K562 (cell line): ENCODE measurements around the gene FAM83D. TPM values are rescaled to one million over a fixed set of nuclear protein-coding genes. Genes with fewer than 3 reads are reported as not detected.

Experiments used
- ATAC-seq: fragments of 200-7000 bp; cut with Tn5 transposase; 3 replicates; pipeline ENCODE4 v1.9.1; 2020; ENCODE audit warnings: moderate library complexity
- BruUV-seq: library from RNA; stranded (reverse); fragments of 400-500 nt; replicated peaks from 2 replicates; lab custom pipeline; 2021; lab: Mats Ljungman, UMichigan
- CTCF ChIA-PET: fragments of 300-600 bp; formaldehyde crosslinking; extraction: SDS; loops from one replicate; lab custom pipeline; 2021; ENCODE audit warnings: low intra/inter-chr PET ratio; lab: Yijun Ruan, JAX
- POLR2A ChIA-PET: fragments of 300-600, 350-650 bp; sonication (Branson Sonifier 250); formaldehyde crosslinking; extraction: SDS; loops from one replicate; lab custom pipeline; 2021; ENCODE audit warnings: antibody characterized with exemption, inconsistent platforms; lab: Yijun Ruan, JAX
- DNase-seq, 4 experiments: peaks; one replicate each; pipeline versions ENCODE4 v3.0.0 to v3.0.0-alpha.2; 2011 to 2018; ENCODE audit warnings: low spot score in 3 of 4, mixed read lengths in 3 of 4; ENCODE audit errors: extremely low read depth in 1 of 4
- FAIRE-seq: peaks from 2 replicates; lab custom pipeline; 2011; peaks lifted over from hg19 to GRCh38; lab: Jason Lieb, UNC
- H2AFZ ChIP-seq: 2 replicates; pipeline ENCODE4 v1.6.0; 2011; ENCODE audit warnings: low read depth, low read length, control low read depth, inconsistent platforms
- H3K27ac ChIP-seq: fragments of 200-600 bp; 3 replicates; pipeline ENCODE4 v1.8.0; 2011; ENCODE audit warnings: low read depth, mild to moderate bottlenecking, control low read depth, inconsistent platforms, low read length, moderate library complexity, mixed read lengths; ENCODE audit errors: extremely low read depth
- H3K27me3 ChIP-seq, 2 experiments: fragments of 300-600 bp in 1 of 2; 2 replicates in 1 of 2; 3 replicates in 1 of 2; pipeline versions ENCODE4 v1.6.0 to v1.8.0; 2011; ENCODE audit warnings: inconsistent platforms in 2 of 2, low read length in 2 of 2, mild to moderate bottlenecking in 1 of 2, mixed read lengths in 1 of 2, moderate library complexity in 1 of 2; ENCODE audit not compliant: control insufficient read depth in 2 of 2, insufficient read depth in 2 of 2
- H3K36me3 ChIP-seq: fragments of 300-600 bp; 3 replicates; pipeline ENCODE4 v1.8.0; 2011; ENCODE audit warnings: mild to moderate bottlenecking, low read length, inconsistent platforms; ENCODE audit not compliant: control insufficient read depth, insufficient read depth
- H3K4me1 ChIP-seq, 2 experiments: fragments of 200-600 bp in 1 of 2; replicated peaks in 1 of 2; 2 replicates in 1 of 2; 3 replicates in 1 of 2; pipeline versions ENCODE4 v1.5.1 to v1.8.0; 2011; ENCODE audit warnings: inconsistent platforms in 2 of 2, low read length in 2 of 2, mild to moderate bottlenecking in 1 of 2, mixed read lengths in 1 of 2, moderate library complexity in 1 of 2; ENCODE audit not compliant: control insufficient read depth in 2 of 2, insufficient read depth in 2 of 2
- H3K4me2 ChIP-seq: 2 replicates; pipeline ENCODE4 v1.6.1; 2011; ENCODE audit warnings: low read length, control low read depth, inconsistent platforms, mixed read lengths; ENCODE audit not compliant: insufficient read depth
- H3K4me3 ChIP-seq: fragments of 200-600 bp; sonication (generic), shearing (Covaris generic); 2 replicates; pipeline ENCODE4 v1.5.1; 2016; ENCODE audit warnings: control low read depth, inconsistent platforms
- H3K79me2 ChIP-seq: fragments of 200-600 bp; 3 replicates; pipeline ENCODE4 v1.8.0; 2011; ENCODE audit warnings: low read length, inconsistent platforms; ENCODE audit not compliant: control insufficient read depth, insufficient read depth
- H3K9ac ChIP-seq, 2 experiments: 2 replicates each; pipeline versions ENCODE4 v1.6.0 to v1.6.1; 2011; ENCODE audit warnings: low read depth in 2 of 2, low read length in 2 of 2, control low read depth in 1 of 2, inconsistent platforms in 1 of 2, mild to moderate bottlenecking in 1 of 2, mixed read lengths in 1 of 2; ENCODE audit not compliant: insufficient read depth in 1 of 2
- H3K9me1 ChIP-seq: one replicate; pipeline ENCODE4 v1.6.0; 2011; ENCODE audit warnings: inconsistent platforms, mild to moderate bottlenecking, low read length, moderate library complexity; ENCODE audit not compliant: control insufficient read depth, insufficient read depth
- H3K9me3 ChIP-seq: replicated peaks from 2 replicates; pipeline ENCODE4 v1.5.1; 2011; ENCODE audit warnings: low read depth, low read length, inconsistent platforms; ENCODE audit not compliant: control insufficient read depth, insufficient read depth
- H4K20me1 ChIP-seq: replicated peaks from 2 replicates; pipeline ENCODE4 v1.6.1; 2011; ENCODE audit warnings: low read length, inconsistent platforms, mixed read lengths; ENCODE audit not compliant: control insufficient read depth, insufficient read depth
- BRD9 ChIP-seq: fragments of 450-650 bp; IDR thresholded peaks from 2 replicates; pipeline ENCODE4 v1.6.1; 2018; ENCODE audit warnings: low read depth; ENCODE audit not compliant: partially characterized antibody
- CREB3L1 ChIP-seq: fragments of 450-650 bp; IDR thresholded peaks from 2 replicates; pipeline ENCODE4 v1.6.1; 2014; ENCODE audit warnings: low read depth, mild to moderate bottlenecking, moderate library complexity, borderline replicate concordance
- HMG20A ChIP-seq: fragments of 450-650 bp; formaldehyde crosslinking; conservative IDR thresholded peaks from 2 replicates; pipeline ENCODE4 v1.4.0; 2020; ENCODE audit warnings: mild to moderate bottlenecking, mixed read lengths
- KHSRP ChIP-seq: fragments of 450-650 bp; IDR thresholded peaks from 2 replicates; pipeline ENCODE4 v1.6.1; 2017
- TAF1 ChIP-seq: IDR thresholded peaks from 2 replicates; pipeline ENCODE4 v1.6.1; 2011; ENCODE audit warnings: mild to moderate bottlenecking, low read length, moderate library complexity; ENCODE audit not compliant: insufficient read depth, control insufficient read depth, severe bottlenecking; ENCODE audit errors: extremely low read depth
- ZBTB12 ChIP-seq: fragments of 250-450 bp; sonication (Bioruptor Pico); IDR thresholded peaks from 2 replicates; pipeline ENCODE4 v1.4.0; 2020
- ZNF561 ChIP-seq: fragments of 450-650 bp; formaldehyde crosslinking; conservative IDR thresholded peaks from 2 replicates; pipeline ENCODE4 v1.4.0; 2020; ENCODE audit warnings: mild to moderate bottlenecking, moderate library complexity
- WGBS: fragments of 100-300 bp; shearing (Covaris generic); methylation state at CpG from one replicate; pipeline ENCODE4 v1.1.6; 2016; ENCODE audit warnings: low coverage, mixed read lengths; ENCODE audit not compliant: insufficient coverage; ENCODE audit errors: missing lambda C conversion rate; 5-methylcytosine and 5-hydroxymethylcytosine counted together
- in situ Hi-C: fragments of 300-500 bp; cut with MboI; formaldehyde crosslinking; loops from 4 replicates; pipeline ENCODE4 v1.15.0; 2018; ENCODE audit warnings: inconsistent platforms, mixed read lengths
- intact Hi-C: fragments of 100-400 bp; cut with micrococcal nuclease; formaldehyde crosslinking; loops from 2 replicates; pipeline ENCODE4 v1.14.2; 2022
- polyA plus RNA-seq, 8 experiments: library from polyadenylated mRNA; depleted of rRNA in 4 of 8; stranded (reverse) in 5 of 8; unstranded in 3 of 8; fragments of >200 nt; fragmentation: Nextera tagmentation in 2 of 8; fragmentation: Illumina TruSeq in 1 of 8; extraction: Ambion mirVana in 2 of 8; extraction: Trizol in 1 of 8; gene quantifications; 2 replicates each; pipeline versions ENCODE4 v1.2.1 to v1.2.3, GENCODE V29; 2011 to 2014; ENCODE audit warnings: inconsistent platforms in 1 of 8, missing spikeins in 1 of 8
- total RNA-seq, 7 experiments: library from RNA; depleted of rRNA in 6 of 7; stranded (reverse); fragments of >200 nt in 6 of 7; fragmentation: Illumina TruSeq in 2 of 7; extraction: Trizol in 2 of 7; gene quantifications; 2 replicates each; pipeline versions ENCODE4 v1.2.1 to v1.2.3, GENCODE V29; 2011 to 2021; ENCODE audit warnings: low replicate concordance in 1 of 7

Gene FAM83D
- total and polyA plus RNA-seq, 9 of the 15 experiments (the other 6 are each of a cell fraction or from before 2014, with no cell fraction given), result 8.2 to 66.1 (median 43.5) TPM

DNA sequence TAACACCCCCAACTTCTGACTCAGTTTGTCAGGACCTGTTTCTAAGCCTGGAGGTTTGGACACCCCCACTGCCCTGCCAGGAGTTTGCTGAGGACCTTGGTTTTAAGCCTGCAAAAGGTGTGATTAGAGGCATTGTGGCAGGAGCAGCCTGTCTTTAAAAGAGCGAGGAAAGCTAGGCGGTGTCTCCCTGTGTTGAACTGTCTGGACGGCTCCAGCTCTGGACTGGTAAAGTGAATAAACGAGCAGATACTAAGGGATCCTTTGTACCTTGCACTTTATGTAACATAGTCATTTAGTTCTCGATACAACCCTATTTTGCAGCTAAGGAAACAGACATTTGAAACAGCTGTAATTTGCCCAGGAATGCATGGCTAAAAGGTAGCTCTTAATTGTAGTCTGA, 14.4 kb downstream of the FAM83D start:
- Histone ChIP-seq H3K9me3 (no peaks in the 10 kb centered on the region), H4K20me1 (peaks cover 23% of the 10 kb centered on the region; the same call in 1 of the 2 replicates), H3K9me1 (peaks cover 4% of the 10 kb centered on the region), H3K27me3 (no peaks in the 10 kb centered on the region), H3K27ac (no peak overlapping the region), H3K4me3 (no peak overlapping the region), H2AFZ (no peak overlapping the region), H3K79me2 (peaks cover 94% of the 10 kb centered on the region), H3K9ac (0 out of 4 replicates have a peak overlapping the region, but pooled peaks of 1 of the 2 experiments have one; percentile 13), H3K4me2 (no peak overlapping the region)
- intact Hi-C loops (no loop called here), in situ Hi-C loops (no loop called here)
- POLR2A ChIA-PET, result interaction anchor here (1.0 to 3.4 kb wide), 5 partner anchors 8 to 18 kb away, joined by 6 to 23 read pairs (median 7); partner anchors contain the start of gene FAM83D
- no TSS peak for BruUV-seq
- CTCF ChIA-PET, result no interaction called here
- DNase-seq, result no peak
- no peak for ATAC-seq
- FAIRE-seq, result no peak
- 77% methylated on average over 5 of the region's 5 CpGs for WGBS
- TF ChIP-seq ZBTB12 (CRISPR knock-in tag) (no peak), HMG20A (CRISPR knock-in tag) (no peak), BRD9 (no peak), ZNF561 (CRISPR knock-in tag) (no peak), CREB3L1 (no peak), KHSRP (no peak), TAF1 (no peak)
- TF ChIP-seq, all 486 proteins: peak for 0
- H3K4me1 ChIP-seq, result peaks cover 0 to 29% of the 10 kb centered on the region in 2 experiments; a peak in 4 of 5 replicates
- H3K36me3 ChIP-seq, result peaks cover 96% of the 10 kb centered on the region
